GOT3 (cell line): ENCODE results near the gene HIVEP3.

Experiments
- DNase-seq: peaks from one replicate; lab custom pipeline; 2025; ENCODE audit warnings: mixed read lengths; lab: John Stamatoyannopoulos, UW

HIVEP3 gene

DNA sequence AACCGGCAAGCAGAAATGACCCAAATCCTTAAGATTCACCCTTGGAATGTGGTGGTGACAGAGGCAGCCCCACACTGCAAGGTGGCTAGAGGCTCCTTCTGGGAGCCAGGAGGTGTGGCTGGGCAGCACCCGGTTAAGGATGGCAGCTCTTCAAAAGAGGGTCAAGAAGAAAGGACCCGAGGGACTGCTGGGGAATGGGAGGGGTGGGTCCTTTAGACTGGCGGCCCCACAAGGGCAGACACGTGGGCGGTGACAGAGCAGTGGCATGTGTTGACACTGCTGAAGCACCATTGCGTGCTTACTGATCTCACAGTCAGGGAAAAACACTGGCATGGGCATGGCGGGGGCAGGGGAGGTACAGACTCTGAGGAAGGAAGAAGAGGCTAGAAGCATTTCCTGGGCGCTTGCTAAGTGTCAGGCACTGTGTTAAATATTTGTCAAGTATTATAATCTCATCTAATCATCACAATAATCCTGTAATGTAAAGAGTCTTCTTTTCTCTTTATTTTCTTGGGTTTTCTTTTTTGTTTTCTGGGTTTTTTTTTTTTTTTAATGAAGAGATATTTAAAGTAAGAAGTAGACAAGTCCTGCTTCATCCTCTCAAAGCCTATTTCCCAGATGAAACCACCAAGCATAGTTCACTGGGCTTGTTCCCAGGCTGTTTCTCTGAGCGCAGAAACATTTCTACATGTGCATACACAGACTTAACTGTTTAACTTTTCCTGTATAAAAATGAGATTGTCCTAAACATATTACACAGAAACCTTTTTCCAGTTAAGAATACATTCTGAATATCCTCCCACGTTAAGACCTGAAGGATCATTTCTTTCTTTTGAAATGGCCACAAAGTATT is 268.5 kb downstream of the HIVEP3 start:
- no peak for DNase-seq

DNA sequence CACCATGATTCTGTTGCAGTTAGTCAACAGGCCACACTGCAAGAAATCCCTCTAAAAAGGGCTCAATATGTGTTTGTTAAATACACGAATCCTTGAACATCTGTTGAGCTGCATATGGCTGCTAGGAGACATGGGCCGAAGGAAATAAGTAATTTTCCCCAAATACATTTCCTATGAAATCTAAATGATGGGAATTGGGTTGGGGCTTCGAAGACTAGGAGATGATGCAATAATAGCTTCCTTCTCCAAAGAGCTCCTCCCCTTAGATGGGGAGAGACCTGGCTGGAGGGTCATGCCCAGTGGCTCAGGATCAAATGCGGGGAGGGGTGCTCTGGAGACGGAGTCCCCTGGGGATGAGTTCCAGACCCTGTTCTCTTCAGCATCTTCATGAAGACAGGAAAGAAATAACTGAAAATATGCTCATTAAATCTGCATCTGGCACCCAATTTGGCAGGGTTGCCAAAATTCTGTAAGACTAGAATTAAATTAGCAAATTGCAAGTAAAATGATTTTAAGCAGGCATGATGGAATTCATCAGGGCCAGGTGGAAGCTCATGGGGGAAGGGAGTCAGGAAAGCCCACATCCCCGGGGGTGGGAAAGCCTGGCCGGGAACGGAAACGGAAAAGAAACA is 269.2 kb downstream of the HIVEP3 start:
- no peak for DNase-seq

DNA sequence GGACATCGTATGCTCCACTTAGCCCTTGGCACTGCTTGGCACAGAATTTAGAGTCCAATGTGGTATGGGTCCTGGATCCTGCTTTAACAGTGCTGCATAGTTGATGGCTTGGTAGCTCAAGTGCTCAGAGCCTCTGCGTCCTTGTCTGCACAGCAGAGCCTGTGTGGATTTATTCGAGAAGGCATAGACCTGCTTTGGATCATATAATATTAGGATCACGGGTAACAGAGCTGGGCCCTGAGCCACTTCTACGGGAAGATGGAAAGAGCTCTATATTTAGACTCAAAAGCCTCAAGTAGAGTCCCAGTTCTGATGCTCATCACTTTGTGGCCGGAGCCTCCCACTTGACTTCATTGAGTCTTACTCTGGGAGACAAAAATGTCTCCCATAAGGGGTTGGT is 269.9 kb downstream of the HIVEP3 start:
- no peak for DNase-seq

DNA sequence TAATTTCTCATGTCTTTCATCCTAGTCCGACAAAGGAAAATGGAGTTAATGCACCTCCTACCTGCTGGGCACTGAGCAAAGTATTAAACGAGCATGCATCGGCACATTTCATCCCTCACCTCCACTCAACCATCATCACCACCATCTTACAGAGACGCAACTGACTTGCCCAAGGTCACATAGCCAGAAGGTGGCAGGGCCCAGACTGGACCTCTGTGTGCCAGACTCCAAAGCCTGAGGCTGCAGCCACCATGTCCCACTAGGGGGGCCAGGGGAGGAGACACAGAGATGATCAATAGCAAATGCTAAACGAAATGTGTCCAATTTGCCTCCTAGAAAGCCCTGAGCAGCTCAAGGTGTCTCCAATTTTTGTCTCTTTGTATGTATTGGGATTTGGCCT is 270.5 kb downstream of the HIVEP3 start:
- no peak for DNase-seq

DNA sequence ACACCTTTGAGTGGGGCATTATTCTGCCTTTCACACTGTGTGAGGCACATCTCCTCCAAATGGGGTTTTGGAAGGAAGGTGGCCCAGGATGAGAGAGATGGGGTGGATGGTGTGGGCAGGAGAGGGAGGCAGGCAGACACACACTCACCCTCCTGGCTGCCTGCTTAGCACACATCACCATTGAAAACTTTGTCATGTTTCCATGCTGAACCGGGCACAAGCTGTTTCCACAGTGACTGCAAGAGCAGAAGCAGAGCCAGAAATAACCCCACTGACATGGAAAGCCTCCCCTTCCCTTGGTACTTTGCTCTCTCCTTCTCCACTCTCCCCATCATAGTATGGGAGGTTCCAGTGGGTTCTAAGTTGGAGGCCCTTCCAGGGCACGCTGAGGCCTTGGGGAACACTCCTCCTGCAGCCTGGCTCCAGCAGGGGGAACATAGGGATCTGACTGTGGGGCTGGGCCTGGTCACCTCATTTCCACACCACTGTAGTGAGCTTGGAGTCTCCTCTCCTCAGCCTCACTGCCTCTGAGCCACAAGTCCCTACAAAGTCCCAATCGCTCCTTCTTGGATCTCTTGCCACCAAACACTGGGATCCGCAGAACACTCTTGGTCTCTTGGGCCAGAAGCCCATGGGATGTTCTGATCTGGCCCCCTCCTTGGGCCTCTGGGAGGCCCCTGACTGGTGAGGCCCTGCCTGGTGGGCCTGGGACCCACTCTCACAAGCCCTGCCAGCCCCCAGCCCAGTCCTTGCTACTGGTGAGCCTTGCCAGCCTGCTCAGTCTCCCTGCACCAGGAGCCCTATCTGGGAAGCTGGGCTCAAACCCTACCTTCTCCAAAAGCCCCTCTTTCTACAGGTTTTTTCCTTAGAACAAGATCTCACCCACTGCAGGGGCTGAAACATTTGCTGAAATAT is 271.2 kb downstream of the HIVEP3 start:
- no peak for DNase-seq

DNA sequence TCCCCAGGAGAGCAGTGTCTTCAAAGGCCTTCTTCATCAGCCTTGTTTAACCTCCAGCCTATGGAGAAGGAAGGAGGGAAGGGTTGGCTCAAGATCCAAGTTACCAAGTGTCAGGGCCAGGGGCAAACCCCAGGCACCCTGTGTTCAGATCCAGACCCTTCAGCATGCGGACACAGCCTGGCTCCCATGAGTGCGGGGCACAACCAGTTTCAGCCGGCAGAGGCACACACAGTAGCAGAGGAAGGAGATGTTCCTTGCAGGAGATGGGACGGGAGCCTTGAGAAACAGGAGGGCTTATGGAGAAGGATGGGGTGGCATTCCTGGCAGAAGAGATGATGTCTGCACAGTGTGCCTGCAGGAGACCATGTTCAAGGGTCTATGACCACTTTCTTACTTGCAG is 272.5 kb downstream of the HIVEP3 start:
- DNase-seq, result no peak

DNA sequence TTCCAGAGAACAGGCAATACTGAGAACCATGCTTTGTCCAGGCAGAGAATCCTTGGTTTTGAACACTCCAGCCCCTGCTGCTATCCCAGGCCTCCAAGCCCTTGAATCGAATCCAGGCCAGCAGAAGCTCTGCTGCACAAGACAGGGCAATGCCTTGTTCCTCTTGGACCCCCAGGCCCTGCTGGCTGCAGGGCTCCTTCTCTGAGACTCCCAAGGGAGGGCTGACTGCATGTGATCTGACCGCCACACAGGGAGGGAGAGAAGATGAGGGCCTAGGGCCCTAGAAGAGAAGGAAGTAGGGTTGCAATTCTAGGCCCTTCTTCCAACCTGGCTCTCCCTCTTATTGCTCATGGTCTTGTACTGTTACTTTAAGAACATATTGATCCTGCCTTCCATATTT is 273.7 kb downstream of the HIVEP3 start:
- no peak for DNase-seq

DNA sequence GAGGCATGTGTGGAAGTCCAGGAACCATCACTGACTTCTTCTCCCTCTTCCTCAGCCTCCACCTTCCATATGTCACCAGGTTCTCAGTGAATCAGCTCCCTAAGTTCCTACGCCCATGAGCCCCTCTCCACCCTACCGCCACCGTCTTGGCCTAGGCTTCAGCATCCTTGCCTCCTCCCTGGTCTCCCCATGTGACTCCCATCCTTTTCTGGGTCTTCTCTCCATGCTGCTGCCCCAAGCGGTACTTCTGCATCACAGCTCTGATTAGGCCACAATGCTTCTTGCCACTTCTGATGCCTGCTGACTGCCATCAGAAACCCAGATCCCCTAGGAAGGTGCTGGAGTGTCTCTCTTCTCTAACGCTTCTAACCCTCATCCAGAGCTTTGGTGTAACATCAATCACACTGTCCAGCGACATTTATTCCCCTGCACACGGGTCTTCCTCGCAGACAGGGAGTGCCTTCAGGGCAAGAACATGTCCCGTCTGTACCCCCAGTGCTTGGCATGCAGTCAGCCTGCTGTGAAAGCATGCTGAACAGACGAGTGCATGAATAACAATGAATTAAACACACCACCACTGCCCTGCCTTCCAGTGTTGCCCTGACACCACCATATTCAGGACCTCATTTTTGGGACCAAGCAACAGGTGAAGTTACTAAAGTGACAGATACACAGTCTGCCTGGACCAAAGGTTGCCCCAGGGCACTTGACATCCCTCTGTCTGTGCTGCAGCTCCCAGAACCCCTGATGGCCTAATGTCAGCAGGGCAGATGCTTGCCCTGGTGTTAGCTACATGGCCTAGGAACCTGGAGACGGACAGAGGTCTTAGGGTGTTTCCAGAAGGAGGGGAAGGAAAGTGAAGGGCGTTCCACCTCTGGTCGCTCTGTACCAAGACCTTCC is 275.6 kb downstream of the HIVEP3 start:
- DNase-seq, result no peak

DNA sequence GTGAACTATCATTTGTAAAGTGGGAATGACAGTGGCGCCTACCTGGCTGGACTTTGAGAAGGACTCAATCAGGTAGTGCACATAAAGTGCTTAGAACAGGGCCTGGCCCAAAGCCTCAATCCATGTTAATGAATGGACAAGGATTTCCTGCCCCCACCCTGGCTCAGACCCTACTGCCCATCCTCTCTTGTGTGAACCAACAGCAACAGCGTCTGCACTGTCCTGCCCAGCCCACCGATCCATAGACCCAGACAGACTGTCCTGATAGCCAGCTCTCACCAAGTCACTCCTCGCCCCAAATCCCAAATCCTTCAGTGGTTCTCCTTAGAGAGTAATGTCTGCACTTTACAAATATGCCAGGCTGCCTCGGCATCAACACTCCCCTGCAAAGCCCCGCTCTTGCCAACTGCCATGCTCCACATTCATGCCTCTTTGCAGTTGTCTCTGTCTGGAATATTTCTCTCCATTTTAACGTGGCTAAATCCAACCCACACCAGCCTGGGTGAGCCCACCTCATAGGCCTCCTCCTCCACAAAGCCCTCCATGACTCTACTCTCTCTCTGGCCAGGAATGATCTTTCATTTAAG is 276.7 kb downstream of the HIVEP3 start:
- DNase-seq, result no peak

DNA sequence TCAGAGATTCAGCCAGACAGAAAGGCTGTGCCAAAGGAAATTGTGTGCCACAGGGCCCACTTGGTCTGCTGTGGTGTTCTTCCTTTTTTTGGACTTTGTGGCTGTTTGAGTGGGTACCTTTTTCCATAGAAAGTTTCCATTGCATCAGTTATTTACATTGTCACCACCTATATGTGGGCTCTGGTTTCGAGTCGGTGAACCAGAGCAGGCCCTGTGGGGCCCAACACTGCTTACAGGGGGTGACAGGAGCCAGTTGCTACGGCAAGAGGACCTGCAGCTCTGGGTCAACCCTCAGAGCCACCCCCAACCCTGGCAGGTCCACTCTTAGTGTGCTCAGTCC is 277.3 kb downstream of the HIVEP3 start:
- DNase-seq, result no peak

DNA sequence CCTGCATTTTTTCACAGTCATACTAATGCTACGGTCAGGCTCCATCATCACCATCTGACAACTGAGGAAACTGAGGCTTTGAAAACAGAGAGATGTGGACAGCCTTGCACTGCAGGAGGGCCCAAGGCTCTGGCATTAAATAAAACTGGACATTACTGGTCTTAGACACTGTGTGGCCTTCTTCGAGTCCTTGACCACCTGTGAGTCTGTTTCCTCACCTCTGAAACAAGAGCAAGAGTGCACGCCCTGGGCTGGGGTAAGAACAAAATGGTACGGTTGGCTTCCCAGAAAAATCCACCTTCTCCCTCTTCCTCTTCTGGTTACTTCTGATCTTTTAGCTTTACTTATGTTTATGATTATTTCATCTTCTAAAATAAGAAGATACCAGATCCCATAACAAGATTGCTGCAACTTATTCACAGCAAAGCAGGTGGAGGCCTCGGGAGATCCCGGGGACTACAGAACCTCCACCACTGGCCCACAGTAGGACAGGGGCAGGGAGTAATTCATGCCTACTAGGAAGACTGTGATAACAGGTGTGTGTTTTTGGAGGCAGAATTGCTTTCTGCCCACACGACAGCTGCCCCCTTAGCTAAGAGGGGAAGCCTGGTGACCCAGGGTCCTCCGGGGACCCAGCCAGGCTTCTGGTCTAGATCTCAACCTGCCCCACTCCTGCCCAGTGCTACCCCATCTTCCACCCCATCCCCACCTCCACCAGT is 277.8 kb downstream of the HIVEP3 start:
- no peak for DNase-seq

DNA sequence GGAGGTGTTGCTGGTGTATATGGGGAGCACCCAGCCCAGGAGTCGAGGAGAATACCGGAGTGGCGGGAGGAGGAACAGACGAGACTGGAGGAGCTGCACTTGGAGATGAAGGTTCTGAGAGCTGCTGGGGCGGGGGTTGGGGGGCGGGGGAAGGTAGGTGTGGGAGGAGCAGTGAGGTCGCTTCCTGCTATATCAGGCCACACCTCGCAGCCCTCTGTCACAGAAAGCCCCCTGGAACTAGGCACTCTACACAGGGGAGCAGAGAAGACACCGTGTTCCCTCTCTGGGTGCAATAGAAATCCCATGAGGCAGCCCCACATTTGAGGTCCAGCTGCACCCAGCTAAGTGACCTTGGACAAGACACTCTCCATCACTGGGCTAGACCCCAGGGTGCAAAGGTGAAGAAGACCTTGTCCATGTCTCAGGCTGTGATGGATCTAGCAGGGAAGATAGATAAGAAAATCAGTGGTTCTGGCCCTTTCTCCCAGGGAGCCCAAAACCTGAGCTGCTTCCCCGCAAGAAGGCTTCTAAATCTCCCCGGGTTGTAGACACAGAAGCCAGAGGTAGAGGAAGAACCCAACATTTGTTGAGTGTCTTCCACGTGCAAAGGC is 278.5 kb downstream of the HIVEP3 start:
- DNase-seq, result no peak

DNA sequence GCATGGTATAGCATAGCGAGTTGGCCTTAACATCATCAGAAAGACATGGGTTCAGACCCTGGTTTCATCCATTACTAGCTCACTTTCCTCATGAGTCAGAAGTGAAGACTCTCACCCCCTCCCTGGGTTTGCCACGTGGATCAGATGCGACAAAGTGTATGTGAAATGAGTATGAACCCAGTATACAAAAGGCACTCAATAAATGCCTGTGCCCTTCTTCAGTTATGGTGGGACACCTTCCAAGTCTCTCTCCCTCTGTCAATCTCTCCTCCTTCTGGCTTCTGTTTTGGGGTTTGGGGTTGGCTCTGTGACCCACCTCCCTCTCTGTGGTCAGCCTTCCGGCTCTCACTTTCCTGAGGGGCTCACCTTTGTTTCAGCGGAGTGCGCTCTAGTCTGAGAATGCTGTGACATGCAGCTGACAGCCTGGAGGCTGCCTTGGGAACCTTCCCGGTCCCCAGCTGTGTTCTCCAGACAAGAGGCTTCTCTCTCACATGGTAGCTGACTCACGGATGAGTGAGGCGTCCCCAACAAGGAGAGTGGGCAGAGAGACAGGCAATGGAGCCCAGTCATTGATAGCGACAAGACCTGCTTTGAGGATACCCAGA is 279.3 kb downstream of the HIVEP3 start:
- no peak for DNase-seq

DNA sequence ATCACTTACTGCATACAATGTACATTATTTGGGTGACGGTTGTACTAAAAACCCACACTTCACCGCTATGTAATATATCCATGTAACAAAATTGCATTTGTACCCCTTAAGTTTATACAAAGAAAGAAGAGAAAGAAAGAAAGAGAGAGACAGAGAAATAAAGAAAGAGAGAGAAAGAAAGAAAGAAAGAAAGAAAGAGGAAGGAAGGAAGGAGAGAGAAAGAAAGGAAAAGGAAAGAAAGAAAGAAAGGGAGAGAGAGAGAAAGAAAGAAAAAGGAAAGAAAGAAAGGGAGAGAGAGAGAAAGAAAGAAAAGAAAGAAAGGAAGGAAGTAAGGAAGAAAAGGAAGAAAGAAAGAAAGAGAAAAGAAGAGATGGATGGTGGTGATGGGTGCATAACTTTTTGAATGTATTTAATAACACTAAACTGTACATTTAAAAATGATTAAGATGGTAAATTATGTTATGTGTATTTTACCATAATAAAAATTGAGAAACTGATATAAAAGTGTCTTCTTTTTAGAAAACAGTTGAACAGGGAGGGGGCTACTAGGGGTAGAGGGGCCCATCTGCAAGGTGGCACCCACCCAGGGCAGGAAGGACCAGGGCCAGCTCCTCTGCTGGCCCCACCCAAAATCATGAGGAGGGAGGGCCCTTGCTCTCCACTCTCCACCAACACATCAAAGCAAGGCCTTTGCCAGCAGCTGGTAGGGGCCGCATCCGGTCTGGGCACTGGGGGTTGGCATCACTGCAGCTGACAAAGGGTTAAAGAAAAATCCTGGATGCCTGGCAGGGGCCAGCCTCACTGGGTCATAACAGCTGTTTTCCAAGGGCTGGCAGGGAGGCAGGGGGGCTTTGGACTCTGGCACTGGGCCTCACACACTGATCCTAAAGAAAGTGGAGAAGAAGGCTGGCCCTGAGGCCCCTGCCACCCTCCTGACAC is 280.4 kb downstream of the HIVEP3 start:
- no peak for DNase-seq

DNA sequence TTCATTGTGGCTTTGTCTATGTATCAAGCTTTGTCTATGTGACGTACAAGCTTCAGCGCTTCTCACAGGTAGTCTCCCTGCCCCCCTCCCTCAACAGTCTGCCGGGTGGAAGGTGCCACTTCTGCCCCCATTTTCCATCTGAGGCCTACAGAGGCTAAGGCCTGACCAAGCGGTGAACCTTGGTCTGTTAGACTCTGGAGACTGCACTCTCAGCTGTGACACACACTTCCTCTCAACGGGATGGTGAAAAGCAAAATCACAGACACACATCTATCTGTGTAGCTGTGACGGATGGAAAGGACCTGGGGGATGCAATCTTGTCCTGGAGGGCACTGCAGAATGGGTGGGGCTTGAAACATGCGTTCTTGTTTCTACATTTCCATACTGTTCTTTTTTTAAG is 281.4 kb downstream of the HIVEP3 start:
- DNase-seq, result no peak

DNA sequence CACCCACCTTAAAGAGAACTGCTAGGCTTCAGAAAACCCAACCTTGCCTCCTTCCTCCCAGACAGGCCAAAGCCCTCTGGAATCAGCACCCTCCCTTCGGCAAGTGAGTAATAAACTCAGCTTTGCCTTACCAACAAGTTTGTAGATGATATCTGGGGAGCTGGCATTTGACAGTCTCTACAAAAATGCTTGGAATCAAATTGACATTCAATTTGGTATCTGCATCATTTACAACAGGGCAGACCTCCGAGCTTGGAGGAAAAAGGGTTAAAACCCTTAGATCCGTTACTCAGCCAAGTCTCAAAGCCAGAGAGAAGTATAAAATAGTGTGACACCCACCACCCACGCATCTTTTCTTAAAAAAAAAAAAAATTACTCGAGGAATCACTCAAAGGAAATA is 285.0 kb downstream of the HIVEP3 start:
- DNase-seq, result no peak

DNA sequence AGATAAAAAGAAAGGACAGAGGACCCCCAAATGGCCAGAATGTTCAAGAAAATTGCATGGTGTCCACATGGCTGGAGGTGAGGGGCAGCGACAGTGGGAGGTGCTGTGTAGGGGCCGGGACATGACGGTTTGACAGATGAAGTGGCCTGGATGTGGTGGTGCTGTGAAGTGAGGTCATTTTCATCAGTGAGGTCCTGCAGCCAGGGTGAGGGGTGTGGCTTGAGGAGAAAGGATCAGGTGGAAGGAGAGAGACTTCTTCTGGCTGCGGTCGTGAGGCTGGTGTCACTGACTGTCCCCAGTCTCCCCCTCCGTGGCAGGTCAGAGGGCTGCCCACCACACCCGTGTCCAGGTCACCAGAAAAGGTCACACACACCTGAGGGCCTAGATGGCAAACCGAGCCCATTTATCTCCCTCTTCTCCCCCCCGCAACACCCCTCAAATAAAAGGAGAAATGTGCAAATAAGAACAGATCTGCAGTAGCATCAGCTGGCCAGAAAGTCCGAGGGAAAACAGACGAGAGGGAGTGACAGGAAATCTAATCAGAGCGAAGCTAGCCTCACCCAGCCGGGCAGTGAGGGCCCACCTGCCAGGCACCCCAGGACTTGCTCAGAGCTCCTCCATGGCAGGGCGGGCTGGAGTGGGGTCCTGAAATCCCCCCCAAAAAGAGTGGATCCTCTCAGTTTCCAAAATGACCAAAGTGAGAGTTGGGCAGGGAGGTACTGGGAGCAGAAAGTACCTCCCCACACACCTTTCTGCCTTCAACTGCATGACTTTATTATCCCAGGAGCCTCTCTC is 285.7 kb downstream of the HIVEP3 start:
- no peak for DNase-seq

DNA sequence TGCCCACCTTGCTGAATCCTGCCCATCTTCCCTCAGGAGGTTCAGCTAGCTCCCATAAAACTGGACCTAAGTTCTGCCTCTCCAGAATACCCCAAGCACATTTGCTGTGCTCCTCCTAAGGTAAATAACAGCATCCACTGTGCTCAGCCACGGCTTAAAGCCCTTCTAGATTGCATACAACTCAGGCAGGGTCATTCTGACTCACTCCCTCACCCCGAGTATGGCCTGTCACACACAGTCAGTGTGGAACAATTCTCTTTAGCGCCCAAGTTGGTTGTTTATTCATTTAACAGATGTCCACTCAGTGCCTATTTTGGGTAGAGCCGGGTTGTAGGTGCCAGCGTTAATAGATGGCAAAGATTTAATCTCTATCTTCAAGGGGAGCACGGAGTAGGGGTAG is 286.8 kb downstream of the HIVEP3 start:
- DNase-seq, result no peak
